SK-N-MC (cell line): ENCODE results near the gene CSNK1D.

ENCODE experiments used
- DNase-seq: peaks from one replicate; pipeline ENCODE4 v3.0.0-alpha.2; 2011; ENCODE audit warnings: low read depth, low spot score
- H3K27ac ChIP-seq: fragments of 200-600 bp; sonication (generic); 2 replicates; pipeline ENCODE4 v1.5.1; 2016; ENCODE audit warnings: mixed run types
- H3K36me3 ChIP-seq: fragments of 200-600 bp; sonication (generic); 2 replicates; pipeline ENCODE4 v1.6.1; 2017; ENCODE audit warnings: antibody characterized with exemption, low read length, mixed read lengths; ENCODE audit not compliant: insufficient read depth
- H3K4me3 ChIP-seq: fragments of 200-600 bp; sonication (generic); 2 replicates; pipeline ENCODE4 v1.5.1; 2016
- H3K9ac ChIP-seq: fragments of 200-600 bp; sonication (generic); 2 replicates; pipeline ENCODE4 v1.8.0; 2017; ENCODE audit warnings: mixed run types, mixed read lengths; ENCODE audit not compliant: insufficient read length
- H3K9me3 ChIP-seq: fragments of 200-600 bp; sonication (generic); 2 replicates; pipeline ENCODE4 v1.6.1; 2017; ENCODE audit warnings: low read depth, mild to moderate bottlenecking, antibody characterized with exemption, low read length, moderate library complexity, mixed read lengths
- EZH2 ChIP-seq: fragments of 200-600 bp; sonication (generic); IDR thresholded peaks from one replicate; pipeline ENCODE4 v1.6.1; 2017; ENCODE audit warnings: antibody characterized with exemption
- FOXP2 ChIP-seq: optimal IDR thresholded peaks from 2 replicates; pipeline ENCODE3; 2011; ENCODE audit warnings: mild to moderate bottlenecking, moderate library complexity; ENCODE audit not compliant: insufficient read depth; ENCODE audit errors: extremely low read length, control extremely low read depth
- POLR2AphosphoS5 ChIP-seq: IDR thresholded peaks from 2 replicates; pipeline ENCODE4 v1.6.1; 2012; ENCODE audit warnings: mild to moderate bottlenecking, low read depth, low read length, borderline replicate concordance

CSNK1D gene

GRCh38 chr17:82291582-82292250 is 18.2 kb upstream of the CSNK1D start:
- DNase-seq, result no peak
- Histone ChIP-seq H3K9me3 (no peaks in the 10 kb centered on the region; the same call in 1 of the 2 replicates), H3K36me3 (no peaks in the 10 kb centered on the region), H3K4me3 (peak overlapping the region; percentile 89), H3K9ac (peak overlapping the region; percentile 93), H3K27ac (peak overlapping the region; percentile 79)
- TF ChIP-seq POLR2AphosphoS5 (no peak), FOXP2 (no peak)

GRCh38 chr17:82287868-82288801 is 14.6 kb upstream of the CSNK1D start:
- TF ChIP-seq FOXP2 (no peak), EZH2 (no peak), POLR2AphosphoS5 (no peak)
- no peak for DNase-seq
- H3K9ac ChIP-seq, result no peak overlapping the region
- H3K27ac ChIP-seq, result 0 out of 2 replicates have a peak overlapping the region, but pooled peaks have one; percentile 1
- H3K4me3 ChIP-seq, result no peak overlapping the region
- no peaks in the 10 kb centered on the region for H3K36me3 ChIP-seq
- no peaks in the 10 kb centered on the region; the same call in 1 of the 2 replicates for H3K9me3 ChIP-seq

- TF ChIP-seq FOXP2 (no peak), POLR2AphosphoS5 (no peak), EZH2 (no peak)
- Histone ChIP-seq H3K4me3 (no peak overlapping the region), H3K36me3 (no peaks in the 10 kb centered on the region), H3K9ac (no peak overlapping the region), H3K27ac (no peak overlapping the region), H3K9me3 (no peaks in the 10 kb centered on the region; the same call in 1 of the 2 replicates)
- no peak for DNase-seq
Observed at GRCh38 chr17:82287013-82287867, 13.7 kb upstream of the CSNK1D start.

- Histone ChIP-seq H3K36me3 (no peaks in the 10 kb centered on the region), H3K9ac (no peak overlapping the region), H3K27ac (no peak overlapping the region), H3K9me3 (no peaks in the 10 kb centered on the region; the same call in 1 of the 2 replicates), H3K4me3 (no peak overlapping the region)
- TF ChIP-seq POLR2AphosphoS5 (no peak), EZH2 (no peak), FOXP2 (no peak)
- no peak for DNase-seq
Observed at GRCh38 chr17:82285141-82285540, 11.6 kb upstream of the CSNK1D start.

GRCh38 chr17:82283208-82283749 is 9.8 kb upstream of the CSNK1D start:
- H3K27ac ChIP-seq, result no peak overlapping the region
- DNase-seq, result no peak
- no peak overlapping the region for H3K4me3 ChIP-seq
- TF ChIP-seq EZH2, result no peak
- TF ChIP-seq POLR2AphosphoS5, result no peak
- TF ChIP-seq FOXP2, result no peak
- H3K36me3 ChIP-seq, result no peaks in the 10 kb centered on the region
- H3K9me3 ChIP-seq, result no peaks in the 10 kb centered on the region; the same call in 1 of the 2 replicates
- no peak overlapping the region for H3K9ac ChIP-seq

- no peak for TF ChIP-seq EZH2
- TF ChIP-seq FOXP2, result no peak
- no peak for TF ChIP-seq POLR2AphosphoS5
- no peak for DNase-seq
- Histone ChIP-seq H3K36me3 (no peaks in the 10 kb centered on the region), H3K4me3 (no peak overlapping the region), H3K27ac (no peak overlapping the region), H3K9ac (no peak overlapping the region), H3K9me3 (no peaks in the 10 kb centered on the region; the same call in 1 of the 2 replicates)
Observed at GRCh38 chr17:82282239-82283207, 9.0 kb upstream of the CSNK1D start.
